Stimulated activated CD4-positive, alpha-beta T cell treated with anti-CD3 and anti-CD28 coated beads, Interleukin-1b, Interleukin-23, amount 100 ng/mL, for 24 hours (primary cell): Measurements from ENCODE around the gene AHRR.
A peak's percentile ranks its signal among the peaks of the same experiment; 100 is the strongest.

ENCODE experiments used
- DNase-seq, 4 experiments: peaks; one replicate each; pipeline ENCODE4 v3.0.0-alpha.2; 2020; ENCODE audit warnings: low read depth in 4 of 4, low spot score in 1 of 4

AHRR gene

GRCh38 chr5:320524-321229 is 837 bp upstream of the AHRR start:
- no peak for DNase-seq

GRCh38 chr5:321726-322251 is 275 bp downstream of the AHRR start:
- no peak for DNase-seq

GRCh38 chr5:322281-322941 is 897 bp downstream of the AHRR start:
- no peak for DNase-seq

- DNase-seq = no peak
Observed at GRCh38 chr5:322942-323879, 1.7 kb downstream of the AHRR start.

- no peak for DNase-seq
Observed at GRCh38 chr5:324736-325612, 3.5 kb downstream of the AHRR start.

GRCh38 chr5:326109-326508 is 4.6 kb downstream of the AHRR start:
- no peak for DNase-seq

- DNase-seq = no peak
Observed at GRCh38 chr5:329121-329735, 7.7 kb downstream of the AHRR start.

GRCh38 chr5:329768-330167 is 8.3 kb downstream of the AHRR start:
- DNase-seq = no peak

GRCh38 chr5:332843-333242 is 11.3 kb downstream of the AHRR start:
- peak in 1 of 4 experiments; percentile 53 for DNase-seq

- no peak for DNase-seq
Observed at GRCh38 chr5:333945-334344, 12.4 kb downstream of the AHRR start.

- DNase-seq = no peak
Observed at GRCh38 chr5:334903-335739, 13.6 kb downstream of the AHRR start.

- no peak for DNase-seq
Observed at GRCh38 chr5:335740-336038, 14.2 kb downstream of the AHRR start.

- DNase-seq = no peak
Observed at GRCh38 chr5:337563-338130, 16.1 kb downstream of the AHRR start.

- no peak for DNase-seq
Observed at GRCh38 chr5:342501-343460, 21.3 kb downstream of the AHRR start.

GRCh38 chr5:343461-344401 is 22.2 kb downstream of the AHRR start:
- peak in 1 of 4 experiments; percentile 42 for DNase-seq

- no peak for DNase-seq
Observed at GRCh38 chr5:344668-345067, 23.2 kb downstream of the AHRR start.
